NCI-H1092 (cell line): Measurements from ENCODE around the gene SERPIND1.

ENCODE experiments used
- DNase-seq: peaks from one replicate; lab custom pipeline; 2025; lab: John Stamatoyannopoulos, UW

Gene SERPIND1

DNA sequence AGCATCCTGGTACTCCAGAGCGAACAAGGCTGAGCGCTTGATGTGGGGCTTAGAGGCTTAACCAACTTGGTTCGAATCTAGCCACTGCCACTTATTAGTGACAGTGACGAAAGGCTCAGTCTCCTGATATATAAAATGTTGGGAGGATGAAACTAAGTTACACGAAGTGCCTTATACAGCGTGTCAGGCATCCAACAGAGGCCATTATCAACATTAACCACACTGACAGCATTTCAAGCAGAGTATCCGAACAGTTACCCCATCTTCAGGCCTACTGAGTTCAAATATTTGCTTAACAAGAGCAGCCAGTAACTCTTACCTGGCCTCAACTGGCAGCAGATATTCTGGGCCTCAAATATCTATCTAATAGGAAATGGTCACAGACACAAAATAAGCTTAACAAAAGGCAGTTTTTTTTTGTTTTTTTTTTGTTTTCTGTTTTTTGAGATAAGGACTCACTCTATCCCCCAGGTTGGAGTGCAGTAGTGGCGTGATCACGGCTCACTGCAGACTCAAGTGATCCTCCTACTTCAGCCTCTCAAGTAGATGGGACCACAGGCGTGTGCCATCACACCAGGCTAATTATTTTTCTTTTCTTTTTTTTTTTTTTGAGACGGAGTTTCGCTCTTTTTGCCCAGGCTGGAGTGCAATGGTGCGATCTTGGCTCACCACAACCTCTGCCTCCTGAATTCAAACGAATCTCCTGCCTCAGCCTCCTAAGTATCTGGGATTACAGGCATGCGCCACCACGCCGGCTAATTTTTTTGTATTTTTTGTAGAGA is 2.9 kb downstream of the SERPIND1 start:
- no peak for DNase-seq

DNA sequence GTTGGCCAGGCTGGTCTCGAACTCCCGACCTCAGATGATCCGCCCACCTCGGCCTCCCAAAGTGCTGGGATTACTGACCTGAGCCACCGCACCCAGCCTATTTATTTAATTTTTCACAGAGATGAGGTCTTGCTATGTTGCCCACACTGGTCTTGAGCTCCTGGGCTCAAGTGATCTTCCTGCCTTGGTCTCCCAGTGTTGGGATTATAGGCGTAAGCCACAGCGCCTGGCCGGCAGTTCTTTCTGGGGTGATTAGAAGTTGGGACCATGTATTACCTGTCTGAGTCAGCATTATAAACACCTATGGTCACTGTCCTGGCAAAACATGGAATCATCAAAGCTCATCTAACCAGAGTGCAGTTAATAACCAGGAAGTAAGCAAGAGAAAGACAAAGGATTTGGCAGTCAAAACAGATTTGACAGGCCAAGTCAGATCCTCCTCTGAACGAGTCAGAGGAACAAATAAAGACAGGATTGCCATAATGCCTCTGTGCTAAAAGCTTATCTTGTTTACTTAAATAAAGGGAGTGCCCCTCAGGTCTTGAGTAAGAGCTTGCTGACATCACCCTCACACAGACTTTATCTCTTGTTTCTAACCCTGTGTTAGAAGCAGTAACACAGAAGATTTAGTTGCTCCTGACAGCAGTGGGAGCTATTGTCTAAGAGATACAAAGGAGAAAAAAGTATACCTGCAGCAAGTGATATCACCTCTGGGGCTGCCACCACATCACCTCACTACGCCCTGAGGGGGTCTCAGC is 3.7 kb downstream of the SERPIND1 start:
- no peak for DNase-seq

GRCh38 chr22:20779014-20779817 is 5.3 kb downstream of the SERPIND1 start:
- no peak for DNase-seq

DNA sequence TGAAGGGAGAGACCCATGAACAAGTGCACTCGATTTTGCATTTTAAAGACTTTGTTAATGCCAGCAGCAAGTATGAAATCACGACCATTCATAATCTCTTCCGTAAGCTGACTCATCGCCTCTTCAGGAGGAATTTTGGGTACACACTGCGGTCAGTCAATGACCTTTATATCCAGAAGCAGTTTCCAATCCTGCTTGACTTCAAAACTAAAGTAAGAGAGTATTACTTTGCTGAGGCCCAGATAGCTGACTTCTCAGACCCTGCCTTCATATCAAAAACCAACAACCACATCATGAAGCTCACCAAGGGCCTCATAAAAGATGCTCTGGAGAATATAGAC is 5.9 kb downstream of the SERPIND1 start:
- DNase-seq, result no peak

- peak; percentile 59 for DNase-seq
Measured at GRCh38 chr22:20781272-20781990, 7.5 kb downstream of the SERPIND1 start.

DNA sequence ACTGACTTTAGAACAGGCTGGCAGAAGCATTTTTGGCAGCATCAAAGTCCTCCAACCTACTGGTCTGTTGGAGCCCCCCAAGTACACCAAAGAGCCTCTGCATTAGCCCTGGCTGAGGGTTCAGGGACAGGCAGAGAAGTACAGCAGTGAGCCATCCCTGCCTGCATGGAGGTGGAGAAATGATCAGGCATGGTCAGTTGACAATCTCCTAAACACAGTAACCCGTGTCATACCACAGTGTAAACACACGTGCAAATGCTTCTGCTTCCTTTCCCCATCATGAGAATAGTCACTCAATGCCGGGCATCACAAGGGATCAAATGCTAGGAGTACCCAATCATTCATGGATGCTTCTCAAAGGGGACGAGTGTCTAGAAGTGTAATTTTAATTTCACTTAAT is 8.2 kb downstream of the SERPIND1 start:
- DNase-seq, result no peak

DNA sequence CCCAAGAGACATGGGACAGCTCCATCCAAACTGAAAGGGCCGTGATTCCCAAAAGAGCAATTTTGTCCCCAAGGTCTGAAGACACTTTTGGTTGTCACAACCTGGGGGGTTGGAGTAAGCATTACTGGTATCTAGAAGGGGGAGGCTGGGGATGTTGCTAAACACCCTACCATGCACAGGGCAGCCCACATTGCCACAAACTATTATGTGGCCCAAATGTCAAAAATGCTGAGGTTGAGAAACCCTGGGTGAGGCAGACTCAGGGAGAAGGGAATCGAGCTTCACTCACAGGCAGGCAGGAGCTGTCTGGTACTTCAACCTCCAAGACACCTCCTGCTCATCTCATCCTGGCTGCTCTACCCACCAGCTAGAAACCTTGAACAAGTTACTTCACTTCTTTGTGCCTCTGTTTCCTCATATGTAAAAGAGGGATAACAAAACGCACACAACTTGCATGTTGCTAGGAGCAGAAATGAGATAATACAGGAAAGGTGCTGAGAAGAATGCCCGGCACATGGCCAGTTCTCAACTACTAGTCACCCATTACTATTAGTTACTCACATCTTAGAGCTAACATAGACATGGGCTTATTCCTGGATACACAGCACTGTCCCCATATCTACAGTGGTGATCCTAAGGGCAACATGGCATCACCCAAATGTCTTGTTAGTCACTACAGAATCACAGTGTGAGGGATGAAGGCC is 8.8 kb downstream of the SERPIND1 start:
- DNase-seq, result no peak

- no peak for DNase-seq
Measured at GRCh38 chr22:20783300-20783673, 9.4 kb downstream of the SERPIND1 start.

GRCh38 chr22:20783844-20784723 is 10.2 kb downstream of the SERPIND1 start:
- DNase-seq, result peak; percentile 60

DNA sequence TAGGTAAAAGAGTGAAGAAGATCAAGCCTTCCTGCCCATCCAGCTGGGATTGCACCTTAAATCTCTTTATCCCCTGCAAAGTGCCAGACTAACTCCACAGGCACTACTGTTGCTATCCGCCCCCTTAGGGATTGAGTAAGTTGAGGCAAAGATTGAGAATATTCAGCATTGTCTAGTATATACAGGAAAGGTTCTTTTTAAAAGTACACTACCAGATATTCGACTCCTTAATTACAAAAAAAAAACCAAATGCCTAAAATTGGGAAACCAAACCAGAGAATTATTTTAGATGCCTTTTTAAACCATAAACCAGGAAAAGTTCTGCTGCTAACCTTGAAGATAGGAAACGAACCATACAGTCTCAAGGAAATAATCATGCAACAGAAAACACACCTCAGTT is 11.5 kb downstream of the SERPIND1 start:
- no peak for DNase-seq

DNA sequence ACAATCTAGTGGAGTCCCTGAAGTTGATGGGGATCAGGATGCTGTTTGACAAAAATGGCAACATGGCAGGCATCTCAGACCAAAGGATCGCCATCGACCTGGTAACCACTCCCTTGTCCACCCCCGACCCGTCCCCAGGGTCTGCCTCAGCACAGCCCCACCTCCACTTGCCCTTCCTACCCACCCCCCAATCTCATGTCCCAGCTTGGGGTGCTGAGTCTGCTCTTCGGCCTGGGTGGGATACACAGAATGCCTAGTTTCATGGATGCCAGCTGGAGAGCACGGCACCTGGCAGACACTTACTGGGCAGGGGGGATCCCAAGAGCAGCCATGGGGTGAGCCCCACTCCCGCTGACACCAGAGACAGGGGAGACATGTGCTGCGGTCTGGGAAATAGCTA is 12.1 kb downstream of the SERPIND1 start:
- DNase-seq, result no peak

GRCh38 chr22:20786536-20786979 is 12.6 kb downstream of the SERPIND1 start:
- DNase-seq, result no peak

- no peak for DNase-seq
Measured at GRCh38 chr22:20787223-20787622, 13.3 kb downstream of the SERPIND1 start.

- DNase-seq, result no peak
Measured at GRCh38 chr22:20787746-20788626, 14.1 kb downstream of the SERPIND1 start.

DNA sequence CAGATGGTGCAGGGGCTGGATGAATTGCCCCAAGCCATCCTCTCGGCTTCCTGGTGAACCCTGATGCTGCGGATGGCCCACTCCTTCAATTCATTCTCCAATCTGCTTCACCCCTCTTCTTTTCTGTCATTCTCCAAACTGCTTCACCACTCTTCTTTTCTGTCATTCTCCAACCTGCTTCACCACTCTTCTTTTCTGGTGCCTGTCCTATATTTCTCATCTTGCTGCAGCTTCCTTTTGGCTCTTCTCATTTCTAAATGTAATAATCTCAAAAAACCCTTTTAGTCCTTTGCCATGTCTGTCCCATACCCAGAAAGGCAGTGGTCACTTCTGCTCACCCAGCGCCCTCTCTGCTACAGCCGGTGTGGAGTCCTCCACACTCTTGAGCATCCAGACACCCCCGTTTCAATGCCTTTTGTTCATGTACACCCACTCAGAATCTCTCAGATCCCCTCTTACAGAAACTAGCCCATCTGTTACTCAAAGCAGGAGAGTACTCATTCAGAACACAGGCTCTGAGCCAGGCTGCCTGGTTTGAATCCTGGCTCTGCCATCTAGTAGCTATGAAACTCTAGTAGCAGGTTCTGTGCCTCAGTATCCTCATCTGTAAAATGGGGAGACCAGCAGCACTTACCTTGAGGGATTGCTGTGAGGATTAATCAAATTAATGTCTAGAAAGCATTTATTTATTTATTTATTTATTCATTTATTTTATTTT is 14.9 kb downstream of the SERPIND1 start:
- DNase-seq, result no peak

GRCh38 chr22:20792221-20792965 is 18.5 kb downstream of the SERPIND1 start:
- no peak for DNase-seq

- DNase-seq, result no peak
Measured at GRCh38 chr22:20792966-20793728, 19.2 kb downstream of the SERPIND1 start.
